Neuron (in vitro differentiated cells): ENCODE results near the gene MUC5AC.
"Not testable (repeated sequence)": the region's sequence is repeated elsewhere in the genome, so short reads cannot be mapped to it uniquely, and the experiment has no call there.

ENCODE experiments used
- H2AFZ ChIP-seq: one replicate; pipeline ENCODE4 v1.6.1; 2013; ENCODE audit warnings: low read depth, mild to moderate bottlenecking, inconsistent platforms, low read length, moderate library complexity
- H3K27me3 ChIP-seq: one replicate; pipeline ENCODE4 v1.6.1; 2013; ENCODE audit warnings: low read length; ENCODE audit not compliant: insufficient read depth
- H3K36me3 ChIP-seq: one replicate; pipeline ENCODE4 v1.6.1; 2013; ENCODE audit warnings: low read length; ENCODE audit not compliant: insufficient read depth
- H3K4me1 ChIP-seq: one replicate; pipeline ENCODE4 v1.6.1; 2013; ENCODE audit warnings: low read length; ENCODE audit not compliant: insufficient read depth
- H3K4me3 ChIP-seq: 2 replicates; pipeline ENCODE4 v1.5.1; 2013; ENCODE audit warnings: mild to moderate bottlenecking, low read length, moderate library complexity
- H3K9me3 ChIP-seq: one replicate; pipeline ENCODE4 v1.6.1; 2013; ENCODE audit warnings: low read length

MUC5AC gene

DNA sequence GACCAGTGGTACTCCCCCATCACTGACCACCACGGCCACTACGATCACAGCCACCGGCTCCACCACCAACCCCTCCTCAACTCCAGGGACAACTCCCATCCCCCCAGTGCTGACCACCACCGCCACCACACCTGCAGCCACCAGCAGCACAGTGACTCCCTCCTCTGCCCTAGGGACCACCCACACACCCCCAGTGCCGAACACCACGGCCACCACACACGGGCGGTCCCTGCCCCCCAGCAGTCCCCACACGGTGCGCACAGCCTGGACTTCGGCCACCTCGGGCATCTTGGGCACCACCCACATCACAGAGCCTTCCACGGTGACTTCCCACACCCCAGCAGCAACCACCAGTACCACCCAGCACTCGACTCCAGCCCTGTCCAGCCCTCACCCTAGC, 89.3 kb downstream of the MUC5AC start:
- not testable (repeated sequence) for H3K4me1 ChIP-seq, H3K4me3 ChIP-seq, H2AFZ ChIP-seq, H3K27me3 ChIP-seq, H3K36me3 ChIP-seq
- peaks cover 16% of the 10 kb centered on the region for H3K9me3 ChIP-seq

DNA sequence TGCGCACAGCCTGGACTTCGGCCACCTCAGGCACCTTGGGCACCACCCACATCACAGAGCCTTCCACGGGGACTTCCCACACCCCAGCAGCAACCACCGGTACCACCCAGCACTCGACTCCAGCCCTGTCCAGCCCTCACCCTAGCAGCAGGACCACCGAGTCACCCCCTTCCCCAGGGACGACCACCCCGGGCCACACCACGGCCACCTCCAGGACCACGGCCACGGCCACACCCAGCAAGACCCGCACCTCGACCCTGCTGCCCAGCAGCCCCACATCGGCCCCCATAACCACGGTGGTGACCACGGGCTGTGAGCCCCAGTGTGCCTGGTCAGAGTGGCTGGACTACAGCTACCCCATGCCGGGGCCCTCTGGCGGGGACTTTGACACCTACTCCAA, 91.2 kb downstream of the MUC5AC start:
- not testable (repeated sequence) for H3K4me3 ChIP-seq, H2AFZ ChIP-seq, H3K36me3 ChIP-seq, H3K4me1 ChIP-seq, H3K27me3 ChIP-seq
- peaks cover 11% of the 10 kb centered on the region for H3K9me3 ChIP-seq

DNA sequence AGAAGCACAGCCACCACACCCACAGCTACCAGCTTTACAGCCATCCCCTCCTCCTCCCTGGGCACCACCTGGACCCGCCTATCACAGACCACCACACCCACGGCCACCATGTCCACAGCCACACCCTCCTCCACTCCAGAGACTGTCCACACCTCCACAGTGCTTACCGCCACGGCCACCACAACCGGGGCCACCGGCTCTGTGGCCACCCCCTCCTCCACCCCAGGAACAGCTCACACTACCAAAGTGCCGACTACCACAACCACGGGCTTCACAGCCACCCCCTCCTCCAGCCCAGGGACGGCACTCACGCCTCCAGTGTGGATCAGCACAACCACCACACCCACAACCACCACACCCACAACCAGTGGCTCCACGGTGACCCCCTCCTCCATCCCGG, 92.7 kb downstream of the MUC5AC start:
- not testable (repeated sequence) for H3K36me3 ChIP-seq, H3K4me3 ChIP-seq, H3K27me3 ChIP-seq, H3K4me1 ChIP-seq, H2AFZ ChIP-seq
- H3K9me3 ChIP-seq: peaks cover 11% of the 10 kb centered on the region
